ENCODE measurements around the gene ZNF341.
A peak's percentile ranks its signal among the peaks of the same experiment; 100 is the strongest.
"Not testable (repeated sequence)": the region's sequence is repeated elsewhere in the genome, so short reads cannot be mapped to it uniquely, and the experiment has no call there.

Gene ZNF341

GRCh38 chr20:33781133-33781532 is 49.3 kb downstream of the ZNF341 start:
- DNase-seq, result no peak
- TF ChIP-seq GATA1 (IDR thresholded peaks at IDR 0.05; ENCODE audit: low read depth, low read length) (no peak), POLR2A (IDR thresholded peaks at IDR 0.05; ENCODE audit: low read length) (no peak)

- TF ChIP-seq GATA1 (IDR thresholded peaks at IDR 0.05; ENCODE audit: low read depth, low read length), result no peak
- TF ChIP-seq POLR2A (IDR thresholded peaks at IDR 0.05; ENCODE audit: low read length), result no peak
These were observed 50.1 kb downstream of the ZNF341 start for GRCh38 chr20:33781945-33782344.

GRCh38 chr20:33783256-33783655 is 51.5 kb downstream of the ZNF341 start:
- no peak for DNase-seq
- TF ChIP-seq GATA1 (IDR thresholded peaks at IDR 0.05; ENCODE audit: low read depth, low read length), result no peak
- TF ChIP-seq POLR2A (IDR thresholded peaks at IDR 0.05; ENCODE audit: low read length), result no peak

More at GRCh38 chr20:33781945-33782344, 50.1 kb downstream of the ZNF341 start:
- DNase-seq, result no peak

- DNase-seq, result no peak
- TF ChIP-seq POLR2A (IDR thresholded peaks at IDR 0.05; ENCODE audit: low read length) (no peak), GATA1 (IDR thresholded peaks at IDR 0.05; ENCODE audit: low read depth, low read length) (no peak)
These were observed 52.0 kb downstream of the ZNF341 start for GRCh38 chr20:33783818-33784217.

- TF ChIP-seq POLR2A (IDR thresholded peaks at IDR 0.05; ENCODE audit: low read length) (no peak), GATA1 (IDR thresholded peaks at IDR 0.05; ENCODE audit: low read depth, low read length) (no peak)
- DNase-seq, result no peak
These were observed 52.4 kb downstream of the ZNF341 start for GRCh38 chr20:33784225-33784624.

- no peak for DNase-seq
- TF ChIP-seq POLR2A (IDR thresholded peaks at IDR 0.05; ENCODE audit: low read length) (no peak), GATA1 (IDR thresholded peaks at IDR 0.05; ENCODE audit: low read depth, low read length) (no peak)
These were observed 53.7 kb downstream of the ZNF341 start for GRCh38 chr20:33785503-33785902.

- no peak for DNase-seq
- TF ChIP-seq GATA1 (IDR thresholded peaks at IDR 0.05; ENCODE audit: low read depth, low read length) (no peak), POLR2A (IDR thresholded peaks at IDR 0.05; ENCODE audit: low read length) (no peak)
These were observed 55.6 kb downstream of the ZNF341 start for GRCh38 chr20:33787253-33787891.

- no peak for TF ChIP-seq GATA1 (IDR thresholded peaks at IDR 0.05; ENCODE audit: low read depth, low read length)
- TF ChIP-seq POLR2A (IDR thresholded peaks at IDR 0.05; ENCODE audit: low read length), result no peak
- no peak for DNase-seq
These were observed 56.7 kb downstream of the ZNF341 start for GRCh38 chr20:33788351-33789049.

- no peak for TF ChIP-seq GATA1 (IDR thresholded peaks at IDR 0.05; ENCODE audit: low read depth, low read length)
- no peak for TF ChIP-seq POLR2A (IDR thresholded peaks at IDR 0.05; ENCODE audit: low read length)
- DNase-seq, result peak in 1 of 2 experiments; percentile 40
These were observed 57.5 kb downstream of the ZNF341 start for GRCh38 chr20:33789109-33789857.

GRCh38 chr20:33789858-33790182 is 58.0 kb downstream of the ZNF341 start:
- TF ChIP-seq POLR2A (IDR thresholded peaks at IDR 0.05; ENCODE audit: low read length) (no peak), GATA1 (IDR thresholded peaks at IDR 0.05; ENCODE audit: low read depth, low read length) (no peak)
- DNase-seq, result no peak

GRCh38 chr20:33790566-33790965 is 58.8 kb downstream of the ZNF341 start:
- DNase-seq, result no peak
- TF ChIP-seq POLR2A (IDR thresholded peaks at IDR 0.05; ENCODE audit: low read length) (no peak), GATA1 (IDR thresholded peaks at IDR 0.05; ENCODE audit: low read depth, low read length) (no peak)

- DNase-seq, result no peak
- TF ChIP-seq GATA1 (IDR thresholded peaks at IDR 0.05; ENCODE audit: low read depth, low read length) (no peak), POLR2A (IDR thresholded peaks at IDR 0.05; ENCODE audit: low read length) (no peak)
These were observed 59.2 kb downstream of the ZNF341 start for GRCh38 chr20:33791021-33791420.

- no peak for DNase-seq
- TF ChIP-seq GATA1 (IDR thresholded peaks at IDR 0.05; ENCODE audit: low read depth, low read length), result no peak
- TF ChIP-seq POLR2A (IDR thresholded peaks at IDR 0.05; ENCODE audit: low read length), result no peak
These were observed 59.7 kb downstream of the ZNF341 start for GRCh38 chr20:33791540-33791939.

- DNase-seq, result peak; percentile 50 to 67
These were observed 60.3 kb downstream of the ZNF341 start for GRCh38 chr20:33791959-33792597.

GRCh38 chr20:33792598-33792989 is 60.8 kb downstream of the ZNF341 start:
- DNase-seq, result not testable (repeated sequence)

More at GRCh38 chr20:33791959-33792597, 60.3 kb downstream of the ZNF341 start:
- no peak for TF ChIP-seq GATA1 (IDR thresholded peaks at IDR 0.05; ENCODE audit: low read depth, low read length)
- no peak for TF ChIP-seq POLR2A (IDR thresholded peaks at IDR 0.05; ENCODE audit: low read length)
